ENCODE data around the gene TRNAU1AP.

DNA sequence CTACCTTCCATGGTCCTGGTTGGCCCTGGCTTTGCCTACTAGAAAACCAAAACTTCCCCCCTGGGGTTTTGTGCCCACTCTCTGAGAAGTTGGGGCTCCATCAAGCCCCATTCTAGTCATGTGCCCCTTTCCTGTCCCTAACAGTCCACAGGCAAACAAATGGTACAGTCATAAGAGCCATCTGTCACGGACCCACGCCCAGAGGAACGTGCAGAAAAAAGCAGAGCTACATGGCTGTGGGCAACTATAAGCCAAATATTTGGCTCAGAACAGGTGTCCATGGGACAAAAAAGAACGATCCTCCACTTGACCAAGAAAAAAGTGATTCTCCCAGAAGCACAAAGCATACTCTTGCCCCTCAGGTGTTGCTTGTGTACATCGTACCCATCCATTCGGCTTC lies 14.6 kb upstream of the TRNAU1AP start:
- TF ChIP-seq CTCF (IDR thresholded peaks at IDR 0.05; ENCODE audit: poor library complexity) (no peak), EZH2phosphoT487 (IDR thresholded peaks at IDR 0.05; ENCODE audit: low read depth, severe bottlenecking, unreplicated experiment) (no peak), EZH2 (IDR thresholded peaks at IDR 0.05; ENCODE audit: borderline replicate concordance) (no peak)

Measured in hepatocyte (in vitro differentiated cells).